Endothelial cell of umbilical vein (primary cell): ENCODE measurements around the gene CDK5. TPM values are rescaled to one million over a fixed set of nuclear protein-coding genes. Genes with fewer than 3 reads are reported as not detected.

Experiments
- BruUV-seq: library from RNA; stranded (reverse); fragments of 400-500 nt; replicated peaks from 2 replicates; lab custom pipeline; 2021; lab: Mats Ljungman, UMichigan
- CTCF ChIA-PET: fragments of 300-600, 350-600 bp; sonication (Branson Sonifier 250); formaldehyde crosslinking; loops from one replicate; lab custom pipeline; 2021; ENCODE audit warnings: antibody characterized with exemption, inconsistent platforms; lab: Charles Lee
- POLR2A ChIA-PET: fragments of 300-600, 350-600 bp; sonication (Branson Sonifier 250); formaldehyde crosslinking; loops from one replicate; lab custom pipeline; 2021; ENCODE audit warnings: antibody characterized with exemption, inconsistent platforms; lab: Charles Lee
- DNase-seq: peaks from one replicate; pipeline ENCODE4 v3.0.0-alpha.2; 2011; ENCODE audit warnings: low read depth, low spot score
- FAIRE-seq: peaks from 2 replicates; lab custom pipeline; 2011; peaks lifted over from hg19 to GRCh38; lab: Jason Lieb, UNC
- H2AFZ ChIP-seq: 2 replicates; pipeline ENCODE4 v1.6.0; 2012; ENCODE audit warnings: low read depth, low read length, control low read depth, inconsistent platforms
- H3K27ac ChIP-seq: 2 replicates; pipeline ENCODE4 v1.5.1; 2011; ENCODE audit warnings: low read depth, mild to moderate bottlenecking, control low read depth, low read length, moderate library complexity; ENCODE audit not compliant: insufficient read depth
- H3K27me3 ChIP-seq, 2 experiments: 2 replicates each; pipeline versions ENCODE4 v1.6.0 to v1.6.1; 2011; ENCODE audit warnings: low read length in 2 of 2, mixed read lengths in 1 of 2; ENCODE audit not compliant: control insufficient read depth in 2 of 2, insufficient read depth in 2 of 2
- H3K36me3 ChIP-seq, 2 experiments: 2 replicates in 1 of 2; 3 replicates in 1 of 2; pipeline ENCODE4 v1.5.1; 2011; ENCODE audit warnings: low read length in 2 of 2, mild to moderate bottlenecking in 1 of 2, moderate library complexity in 1 of 2; ENCODE audit not compliant: control insufficient read depth in 2 of 2, insufficient read depth in 2 of 2; ENCODE audit errors: extremely low read depth in 1 of 2
- H3K4me1 ChIP-seq: 3 replicates; pipeline ENCODE4 v1.5.1; 2011; ENCODE audit warnings: mild to moderate bottlenecking, low read length; ENCODE audit not compliant: control insufficient read depth, insufficient read depth; ENCODE audit errors: extremely low read depth
- H3K4me2 ChIP-seq: 2 replicates; pipeline ENCODE4 v1.6.1; 2011; ENCODE audit warnings: low read length, control low read depth, mixed read lengths; ENCODE audit not compliant: insufficient read depth
- H3K4me3 ChIP-seq, 3 experiments: fragments of 200-600 bp in 1 of 3; sonication (generic), shearing (Covaris generic) in 1 of 3; replicated peaks in 1 of 3; 2 replicates each; pipeline ENCODE4 v1.5.1; 2011 to 2016; ENCODE audit warnings: control low read depth in 3 of 3, low read length in 3 of 3, mild to moderate bottlenecking in 2 of 3, inconsistent platforms in 1 of 3, low read depth in 1 of 3, moderate library complexity in 1 of 3; ENCODE audit not compliant: insufficient read depth in 1 of 3
- H3K79me2 ChIP-seq: 2 replicates; pipeline ENCODE4 v1.6.0; 2012; ENCODE audit warnings: low read length, inconsistent platforms; ENCODE audit not compliant: control insufficient read depth, insufficient read depth
- H3K9ac ChIP-seq: replicated peaks from 2 replicates; pipeline ENCODE3; 2011; ENCODE audit warnings: low read length, control low read depth; ENCODE audit not compliant: insufficient read depth; ENCODE audit errors: extremely low read depth
- H3K9me1 ChIP-seq: replicated peaks from 3 replicates; pipeline ENCODE4 v1.6.0; 2011; ENCODE audit warnings: mild to moderate bottlenecking, low read length; ENCODE audit not compliant: control insufficient read depth, insufficient read depth; ENCODE audit errors: extremely low read depth
- H3K9me3 ChIP-seq: replicated peaks from 2 replicates; pipeline ENCODE4 v1.5.1; 2012; ENCODE audit warnings: low read length, inconsistent platforms; ENCODE audit not compliant: control insufficient read depth, insufficient read depth
- H4K20me1 ChIP-seq: replicated peaks from 2 replicates; pipeline ENCODE3; 2011; ENCODE audit warnings: mild to moderate bottlenecking, low read length; ENCODE audit not compliant: control insufficient read depth, insufficient read depth; ENCODE audit errors: extremely low read depth
- EZH2 ChIP-seq: IDR thresholded peaks from 2 replicates; pipeline ENCODE4 v1.6.1; 2012; ENCODE audit warnings: borderline replicate concordance, low read depth, mild to moderate bottlenecking, moderate library complexity, low read length, inconsistent platforms; ENCODE audit not compliant: severe bottlenecking
- FOS ChIP-seq: IDR thresholded peaks from 2 replicates; pipeline ENCODE4 v1.6.1; 2011; ENCODE audit warnings: mild to moderate bottlenecking, low read length, moderate library complexity, borderline replicate concordance; ENCODE audit not compliant: insufficient read depth
- GATA2 ChIP-seq: IDR thresholded peaks from 2 replicates; pipeline ENCODE4 v1.7.0; 2011; ENCODE audit warnings: low read depth, mild to moderate bottlenecking, moderate library complexity, mixed read lengths, low read length; ENCODE audit not compliant: insufficient read length, insufficient read depth
- JUN ChIP-seq: IDR thresholded peaks from 2 replicates; pipeline ENCODE4 v1.6.1; 2011; ENCODE audit warnings: borderline replicate concordance, low read depth; ENCODE audit not compliant: insufficient read length, insufficient read depth
- MAX ChIP-seq: IDR thresholded peaks from 2 replicates; pipeline ENCODE4 v1.6.1; 2011; ENCODE audit not compliant: insufficient read depth, insufficient read length
- MYC ChIP-seq: IDR thresholded peaks from one replicate; pipeline ENCODE4 v1.6.1; 2011; ENCODE audit warnings: mild to moderate bottlenecking, low read depth, low read length
- POLR2A ChIP-seq: IDR thresholded peaks from 2 replicates; pipeline ENCODE4 v1.6.1; 2012; ENCODE audit warnings: low read depth, mild to moderate bottlenecking, control low read depth, low read length
- POLR2AphosphoS5 ChIP-seq: IDR thresholded peaks from 2 replicates; pipeline ENCODE4 v1.6.1; 2012; ENCODE audit warnings: low read depth, mild to moderate bottlenecking, control low read depth, low read length, moderate library complexity; ENCODE audit not compliant: insufficient read depth
- dilution Hi-C: fragments of 300-500 bp; cut with MboI; formaldehyde crosslinking; loops from one replicate; pipeline ENCODE4 v1.15.0; 2019; ENCODE audit warnings: low sequenced_read_pairs; ENCODE audit not compliant: extremely low pct_ligation_motif_present
- intact Hi-C: fragments of 100-400 bp; cut with micrococcal nuclease; formaldehyde crosslinking; loops from one replicate; pipeline ENCODE4 v1.10.0; 2022
- polyA plus RNA-seq, 4 experiments: library from polyadenylated mRNA; depleted of rRNA in 3 of 4; stranded (reverse) in 3 of 4; unstranded in 1 of 4; fragments of >200 nt; gene quantifications; 2 replicates each; pipeline versions ENCODE4 v1.2.1 to v1.2.3, GENCODE V29; 2011 to 2012; ENCODE audit warnings: missing spikeins in 1 of 4
- total RNA-seq: library from RNA; stranded (reverse); gene quantifications from 2 replicates; pipeline ENCODE4 v1.2.3, GENCODE V29; 2021
- TF ChIP-seq, protein P1 (sequence below), 2 donors: IDR thresholded peaks; 1 replicate in 1 of 2; 2 replicates in 1 of 2; pipeline ENCODE4 v1.5.1; 2011; ENCODE audit warnings: low read length in 2 of 2, mild to moderate bottlenecking in 2 of 2, moderate library complexity in 2 of 2, control low read depth in 1 of 2, inconsistent platforms in 1 of 2, low read depth in 1 of 2; ENCODE audit not compliant: insufficient read depth in 1 of 2; ENCODE audit errors: extremely low read depth in 1 of 2

Gene CDK5
- total and polyA plus RNA-seq, 2 donors (not counting 3 experiments of a cell fraction or from before 2014, with no cell fraction given): 16.5 to 38.3 TPM

DNA sequence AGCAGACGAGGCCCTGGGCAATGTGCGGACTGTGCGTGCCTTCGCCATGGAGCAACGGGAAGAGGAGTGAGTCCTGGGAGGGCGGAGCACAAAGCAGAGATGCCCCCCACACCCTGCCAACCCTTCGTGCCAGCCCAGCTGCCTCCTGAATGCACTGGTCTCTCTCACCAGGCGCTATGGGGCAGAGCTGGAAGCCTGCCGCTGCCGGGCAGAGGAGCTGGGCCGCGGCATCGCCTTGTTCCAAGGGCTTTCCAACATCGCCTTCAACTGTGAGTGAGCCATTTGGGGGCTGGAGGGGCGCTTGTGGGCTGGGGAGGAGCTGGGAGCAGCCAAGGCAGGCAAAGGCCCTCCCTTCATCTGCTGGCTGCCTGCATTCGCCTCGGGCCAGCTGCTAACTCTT, 21.8 kb downstream of the CDK5 start:
- Histone ChIP-seq H3K4me2 (no peak overlapping the region), H3K9me3 (no peaks in the 10 kb centered on the region), H3K36me3 (peaks cover 0 to 17% of the 10 kb centered on the region in 2 experiments), H3K4me3 (no peak overlapping the region), H3K79me2 (no peaks in the 10 kb centered on the region), H4K20me1 (no peaks in the 10 kb centered on the region), H2AFZ (no peak overlapping the region), H3K9me1 (no peaks in the 10 kb centered on the region), H3K27ac (no peak overlapping the region), H3K4me1 (peaks cover 20% of the 10 kb centered on the region), H3K27me3 (no peaks in the 10 kb centered on the region), H3K9ac (no peak overlapping the region)
- no peak for DNase-seq
- TF ChIP-seq POLR2A (no peak), POLR2AphosphoS5 (no peak), EZH2 (no peak), MYC (no peak), GATA2 (no peak), FOS (no peak), JUN (no peak), MAX (no peak)
- TF ChIP-seq, protein P1, sequence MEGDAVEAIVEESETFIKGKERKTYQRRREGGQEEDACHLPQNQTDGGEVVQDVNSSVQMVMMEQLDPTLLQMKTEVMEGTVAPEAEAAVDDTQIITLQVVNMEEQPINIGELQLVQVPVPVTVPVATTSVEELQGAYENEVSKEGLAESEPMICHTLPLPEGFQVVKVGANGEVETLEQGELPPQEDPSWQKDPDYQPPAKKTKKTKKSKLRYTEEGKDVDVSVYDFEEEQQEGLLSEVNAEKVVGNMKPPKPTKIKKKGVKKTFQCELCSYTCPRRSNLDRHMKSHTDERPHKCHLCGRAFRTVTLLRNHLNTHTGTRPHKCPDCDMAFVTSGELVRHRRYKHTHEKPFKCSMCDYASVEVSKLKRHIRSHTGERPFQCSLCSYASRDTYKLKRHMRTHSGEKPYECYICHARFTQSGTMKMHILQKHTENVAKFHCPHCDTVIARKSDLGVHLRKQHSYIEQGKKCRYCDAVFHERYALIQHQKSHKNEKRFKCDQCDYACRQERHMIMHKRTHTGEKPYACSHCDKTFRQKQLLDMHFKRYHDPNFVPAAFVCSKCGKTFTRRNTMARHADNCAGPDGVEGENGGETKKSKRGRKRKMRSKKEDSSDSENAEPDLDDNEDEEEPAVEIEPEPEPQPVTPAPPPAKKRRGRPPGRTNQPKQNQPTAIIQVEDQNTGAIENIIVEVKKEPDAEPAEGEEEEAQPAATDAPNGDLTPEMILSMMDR (IDR thresholded peaks at IDR 0.05; ENCODE audit: extremely low read depth in 1 of 2, insufficient read depth in 1 of 2, low read depth in 1 of 2, low read length in 2 of 2): no peak
- FAIRE-seq: no peak
- no TSS peak for BruUV-seq
- POLR2A ChIA-PET: no interaction called here
- CTCF ChIA-PET: interaction anchor here (1.3 to 1.7 kb wide), 2 partner anchors 17 to 28 kb away, joined by 3 to 4 read pairs; no protein-coding TSS in a partner anchor
- dilution Hi-C loops (no loop called here), intact Hi-C loops (no loop called here)
